HepG2 (cell line): ENCODE measurements around the gene DIRAS1. TPM values are rescaled to one million over a fixed set of nuclear protein-coding genes. Genes with fewer than 3 reads are reported as not detected.

Source experiments
- ATAC-seq: fragments of 200-7000 bp; cut with Tn5 transposase; 3 replicates; pipeline ENCODE4 v1.9.1; 2020; ENCODE audit warnings: mild to moderate bottlenecking, moderate library complexity
- BruUV-seq: library from RNA; stranded (reverse); fragments of 400-500 nt; replicated peaks from 2 replicates; lab custom pipeline; 2021; lab: Mats Ljungman, UMichigan
- CTCF ChIA-PET: fragments of 300-600 bp; formaldehyde crosslinking; extraction: SDS; loops from one replicate; lab custom pipeline; 2021; ENCODE audit warnings: low total read pairs, inconsistent platforms, low intra/inter-chr PET ratio; lab: Yijun Ruan, JAX
- POLR2A ChIA-PET: fragments of 350-600 bp; sonication (Branson Sonifier 250); formaldehyde crosslinking; loops from one replicate; lab custom pipeline; 2020; ENCODE audit warnings: antibody characterized with exemption, inconsistent platforms; lab: Yijun Ruan, JAX
- DNase-seq: peaks from one replicate; pipeline ENCODE4 v3.0.0-alpha.2; 2015; ENCODE audit warnings: low spot score
- FAIRE-seq: peaks from 3 replicates; lab custom pipeline; 2011; peaks lifted over from hg19 to GRCh38; lab: Jason Lieb, UNC
- H2AFZ ChIP-seq: one replicate; pipeline ENCODE4 v1.6.1; 2011; ENCODE audit warnings: low read length, inconsistent platforms
- H3K27ac ChIP-seq: fragments of 300-600 bp; 3 replicates; pipeline ENCODE4 v1.8.0; 2011; ENCODE audit warnings: mixed run types, mild to moderate bottlenecking, mixed read lengths, low read length, inconsistent platforms; ENCODE audit not compliant: insufficient read depth; ENCODE audit errors: extremely low read length
- H3K27me3 ChIP-seq, 2 experiments: fragments of 200-600 bp in 1 of 2; 2 replicates in 1 of 2; 3 replicates in 1 of 2; pipeline versions ENCODE4 v1.6.0 to v1.8.0; 2011; ENCODE audit warnings: low read length in 2 of 2, mild to moderate bottlenecking in 2 of 2, moderate library complexity in 2 of 2, inconsistent platforms in 1 of 2; ENCODE audit not compliant: insufficient read depth in 2 of 2, control insufficient read depth in 1 of 2
- H3K36me3 ChIP-seq, 2 experiments: fragments of 200-600 bp in 1 of 2; replicated peaks in 1 of 2; 2 replicates in 1 of 2; 3 replicates in 1 of 2; pipeline versions ENCODE4 v1.5.1 to v1.8.0; 2011; ENCODE audit warnings: low read length in 2 of 2, inconsistent platforms in 1 of 2; ENCODE audit not compliant: insufficient read depth in 2 of 2, control insufficient read depth in 1 of 2
- H3K4me1 ChIP-seq: 2 replicates; pipeline ENCODE4 v1.5.1; 2012; ENCODE audit warnings: low read length, inconsistent platforms; ENCODE audit not compliant: insufficient read depth
- H3K4me2 ChIP-seq: 2 replicates; pipeline ENCODE4 v1.6.0; 2011; ENCODE audit warnings: low read depth, low read length, inconsistent platforms
- H3K4me3 ChIP-seq, 3 experiments: fragments of 200-600 bp in 1 of 3; sonication (generic), shearing (Covaris generic) in 1 of 3; replicated peaks in 1 of 3; 2 replicates each; pipeline ENCODE4 v1.5.1; 2011 to 2016; ENCODE audit warnings: low read length in 3 of 3, inconsistent platforms in 2 of 3, low read depth in 2 of 3, mild to moderate bottlenecking in 2 of 3, control low read depth in 1 of 3, mixed read lengths in 1 of 3; ENCODE audit not compliant: insufficient read depth in 1 of 3
- H3K79me2 ChIP-seq: one replicate; pipeline ENCODE4 v1.6.1; 2011; ENCODE audit warnings: low read length, inconsistent platforms; ENCODE audit not compliant: insufficient read depth
- H3K9ac ChIP-seq: 2 replicates; pipeline ENCODE4 v1.6.0; 2011; ENCODE audit warnings: mild to moderate bottlenecking, low read depth, low read length, inconsistent platforms; ENCODE audit not compliant: insufficient read depth
- H3K9me3 ChIP-seq: 2 replicates; pipeline ENCODE4 v1.5.1; 2012; ENCODE audit warnings: mild to moderate bottlenecking, low read length
- H4K20me1 ChIP-seq: 2 replicates; pipeline ENCODE4 v1.6.0; 2011; ENCODE audit warnings: inconsistent platforms, mild to moderate bottlenecking, low read length, moderate library complexity; ENCODE audit not compliant: insufficient read depth
- ARNT2 ChIP-seq: sonication (generic); formaldehyde crosslinking; IDR thresholded peaks from 2 replicates; pipeline ENCODE4 v1.8.0; 2022; ENCODE audit warnings: mild to moderate bottlenecking, low read depth, missing genetic modification reagents, moderate library complexity
- BRCA1 ChIP-seq: sonication (generic); formaldehyde crosslinking; IDR thresholded peaks from 2 replicates; pipeline ENCODE4 v1.4.0; 2020; ENCODE audit warnings: missing genetic modification reagents
- CBX2 ChIP-seq, 2 experiments: fragments of 200-600 bp in 1 of 2; sonication (generic); formaldehyde crosslinking in 1 of 2; IDR thresholded peaks; 2 replicates each; pipeline versions ENCODE4 v1.7.0 to v1.8.1; 2018 to 2022; ENCODE audit warnings: low read depth in 2 of 2, low read length in 1 of 2, mild to moderate bottlenecking in 1 of 2, missing genetic modification reagents in 1 of 2
- MZF1 ChIP-seq: sonication (generic); formaldehyde crosslinking; IDR thresholded peaks from 2 replicates; pipeline ENCODE4 v1.8.1; 2023; ENCODE audit warnings: mild to moderate bottlenecking, missing genetic modification reagents, borderline replicate concordance
- NFE2L1 ChIP-seq: sonication (generic); formaldehyde crosslinking; IDR thresholded peaks from 2 replicates; pipeline ENCODE4 v1.4.0; 2020; ENCODE audit warnings: missing genetic modification reagents, mild to moderate bottlenecking, borderline replicate concordance
- SALL2 ChIP-seq: sonication (generic); formaldehyde crosslinking; IDR thresholded peaks from 2 replicates; pipeline ENCODE4 v1.8.1; 2023; ENCODE audit warnings: mild to moderate bottlenecking, missing genetic modification reagents, inconsistent platforms
- SUZ12 ChIP-seq: fragments of 150-350 bp; IDR thresholded peaks from 2 replicates; pipeline ENCODE4 v1.6.1; 2014; ENCODE audit warnings: low read depth, low read length
- TBL1XR1 ChIP-seq: fragments of 150-350 bp; IDR thresholded peaks from 2 replicates; pipeline ENCODE4 v1.6.1; 2014; ENCODE audit warnings: borderline replicate concordance, low read length; ENCODE audit not compliant: partially characterized antibody
- TMF1 ChIP-seq: sonication (generic); formaldehyde crosslinking; IDR thresholded peaks from 2 replicates; pipeline ENCODE4 v1.8.1; 2022; ENCODE audit warnings: low read depth, missing genetic modification reagents
- ZNF124 ChIP-seq: sonication (generic); formaldehyde crosslinking; IDR thresholded peaks from 2 replicates; pipeline ENCODE4 v1.4.0; 2020; ENCODE audit warnings: missing genetic modification reagents
- ZNF766 ChIP-seq: sonication (generic); formaldehyde crosslinking; IDR thresholded peaks from 2 replicates; pipeline ENCODE4 v1.5.0; 2020; ENCODE audit warnings: missing genetic modification reagents, borderline replicate concordance
- ZNF841 ChIP-seq: sonication (generic); formaldehyde crosslinking; IDR thresholded peaks from 2 replicates; pipeline ENCODE4 v1.8.1; 2023; ENCODE audit warnings: missing genetic modification reagents, borderline replicate concordance
- WGBS: methylation state at CpG from one replicate; pipeline ENCODE4 v1.1.6; 2017; ENCODE audit warnings: low lambda C conversion rate; 5-methylcytosine and 5-hydroxymethylcytosine counted together
- in situ Hi-C: cut with HindIII; loops from 2 replicates; pipeline ENCODE4 v1.10.0; 2017; ENCODE audit warnings: low pct_unique_long_range_greater_than_20kb; ENCODE audit not compliant: extremely low pct_ligation_motif_present
- intact Hi-C: fragments of 100-400 bp; cut with micrococcal nuclease; formaldehyde crosslinking; loops from one replicate; pipeline ENCODE4 v1.10.0; 2022; ENCODE audit not compliant: unreplicated experiment
- polyA plus RNA-seq, 8 experiments: library from polyadenylated mRNA; depleted of rRNA in 3 of 8; stranded (reverse) in 7 of 8; unstranded in 1 of 8; fragments of >200 nt; fragmentation: Illumina TruSeq in 4 of 8; extraction: Trizol in 4 of 8; gene quantifications; 2 replicates each; pipeline versions ENCODE4 v1.2.1 to v1.2.3, GENCODE V29; 2011 to 2016; ENCODE audit warnings: low read depth in 4 of 8, missing spikeins in 1 of 8, mixed read lengths in 1 of 8; ENCODE audit not compliant: insufficient read depth in 1 of 8
- total RNA-seq, 5 experiments: library from RNA; depleted of rRNA; stranded (reverse); fragments of >200 nt; fragmentation: Illumina TruSeq; extraction: Trizol; gene quantifications; 2 replicates each; pipeline ENCODE4 v1.2.3, GENCODE V29; 2016; ENCODE audit warnings: low read depth in 1 of 5
- TF ChIP-seq, protein P1 (sequence below): sonication (generic); formaldehyde crosslinking; IDR thresholded peaks from 2 replicates; pipeline ENCODE4 v1.8.0; 2022; ENCODE audit warnings: mild to moderate bottlenecking, missing genetic modification reagents; ENCODE audit not compliant: insufficient replicate concordance
- TF ChIP-seq, protein P2 (sequence below): sonication (generic); formaldehyde crosslinking; IDR thresholded peaks from 2 replicates; pipeline ENCODE4 v1.9.0; 2021; ENCODE audit warnings: missing genetic modification reagents, mild to moderate bottlenecking, borderline replicate concordance
- TF ChIP-seq, protein P3 (sequence below): sonication (generic); formaldehyde crosslinking; IDR thresholded peaks from 2 replicates; pipeline ENCODE4 v1.5.0; 2020; ENCODE audit warnings: mild to moderate bottlenecking, missing genetic modification reagents, borderline replicate concordance
- TF ChIP-seq, protein P4 (sequence below), 2 experiments: fragments of 450-650 bp in 1 of 2; sonication (generic) in 1 of 2; formaldehyde crosslinking; IDR thresholded peaks; 2 replicates each; pipeline versions ENCODE4 v1.5.0 to v1.8.0; 2020 to 2022; ENCODE audit warnings: mild to moderate bottlenecking in 1 of 2, missing genetic modification reagents in 1 of 2

Gene DIRAS1
- total and polyA plus RNA-seq, 2 of the 13 experiments (the other 11 are each of a cell fraction or from before 2014, with no cell fraction given): 0.97 to 1.8 TPM

DNA sequence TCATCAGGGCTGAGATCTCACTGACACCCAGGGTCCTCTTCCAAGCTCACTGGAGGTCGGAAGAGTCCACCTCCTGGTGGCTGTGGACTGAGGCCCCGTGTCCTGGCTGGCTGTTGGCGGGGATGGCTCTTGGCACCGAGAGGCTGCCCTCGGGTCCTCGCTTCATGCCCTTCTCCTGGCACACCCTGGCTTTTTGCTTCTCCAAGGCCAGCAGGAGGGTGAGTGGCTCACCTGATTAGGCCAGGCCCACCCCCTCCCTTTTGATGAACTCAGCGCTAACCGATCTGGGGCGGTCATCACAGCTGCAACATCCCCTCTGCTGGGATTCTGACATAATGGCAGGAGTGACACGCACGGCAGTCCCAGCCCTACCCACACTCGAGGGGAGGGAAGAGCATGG is 14.2 kb upstream of the DIRAS1 start (continued):
- TF ChIP-seq ZNF124 (CRISPR knock-in tag) (no peak), BRCA1 (CRISPR knock-in tag) (no peak), ZNF841 (CRISPR knock-in tag) (no peak), ARNT2 (CRISPR knock-in tag) (no peak), NFE2L1 (CRISPR knock-in tag) (no peak)
- TF ChIP-seq, all 625 proteins: peak for 0

DNA sequence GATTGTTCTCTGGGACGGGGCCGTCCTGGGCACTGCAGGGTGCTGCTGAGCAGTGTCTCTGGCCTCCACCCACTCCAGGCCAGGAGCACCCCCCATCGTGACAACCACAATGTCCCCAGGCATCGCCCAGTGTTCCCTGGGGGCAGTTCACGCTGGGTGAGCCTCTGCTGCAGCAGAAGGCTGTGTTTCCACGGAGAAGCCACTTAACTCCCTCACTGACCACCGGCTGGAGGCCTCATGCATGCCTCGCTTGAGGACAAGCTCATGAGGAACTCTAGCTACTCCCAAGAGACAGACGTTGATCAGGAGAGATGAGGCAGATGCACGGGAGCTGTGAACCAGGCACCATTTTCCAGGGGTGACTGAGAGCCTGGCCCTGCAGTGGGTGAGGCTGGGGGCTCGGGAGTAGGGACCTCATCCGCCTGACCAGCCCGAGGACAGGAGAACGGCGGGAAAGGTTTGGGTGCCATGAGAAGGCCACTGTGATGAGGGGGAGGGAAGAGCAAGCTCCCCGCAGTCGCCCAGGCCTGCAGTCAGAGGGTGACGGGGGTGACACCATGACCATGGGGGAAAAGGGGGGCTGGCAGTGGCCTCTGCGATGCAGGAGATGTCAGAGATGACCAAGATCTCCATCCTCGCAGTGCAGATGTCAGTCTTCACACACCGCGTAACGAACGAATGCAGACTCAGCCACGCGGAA is 13.6 kb upstream of the DIRAS1 start:
- POLR2A ChIA-PET: no interaction called here
- Histone ChIP-seq H3K9ac (no peak overlapping the region), H2AFZ (no peak overlapping the region), H3K4me1 (no peaks in the 10 kb centered on the region; the same call in 1 of the 2 replicates), H3K4me2 (no peak overlapping the region), H3K9me3 (no peaks in the 10 kb centered on the region), H3K79me2 (peaks cover 4% of the 10 kb centered on the region), H3K36me3 (peaks cover 5 to 30% of the 10 kb centered on the region in 2 experiments; a peak in 3 of 5 replicates), H3K4me3 (no peak overlapping the region), H3K27ac (no peak overlapping the region), H3K27me3 (no peaks in the 10 kb centered on the region; a peak in 1 of 5 replicates), H4K20me1 (no peaks in the 10 kb centered on the region)
- FAIRE-seq (no peak), DNase-seq (no peak), ATAC-seq (no peak)
- WGBS: 93% methylated on average over 22 of the region's 26 CpGs
- in situ Hi-C loops: no loop called here
- BruUV-seq: no TSS peak
- CTCF ChIA-PET: no interaction called here
- intact Hi-C loops: no loop called here
- TF ChIP-seq, protein P1, sequence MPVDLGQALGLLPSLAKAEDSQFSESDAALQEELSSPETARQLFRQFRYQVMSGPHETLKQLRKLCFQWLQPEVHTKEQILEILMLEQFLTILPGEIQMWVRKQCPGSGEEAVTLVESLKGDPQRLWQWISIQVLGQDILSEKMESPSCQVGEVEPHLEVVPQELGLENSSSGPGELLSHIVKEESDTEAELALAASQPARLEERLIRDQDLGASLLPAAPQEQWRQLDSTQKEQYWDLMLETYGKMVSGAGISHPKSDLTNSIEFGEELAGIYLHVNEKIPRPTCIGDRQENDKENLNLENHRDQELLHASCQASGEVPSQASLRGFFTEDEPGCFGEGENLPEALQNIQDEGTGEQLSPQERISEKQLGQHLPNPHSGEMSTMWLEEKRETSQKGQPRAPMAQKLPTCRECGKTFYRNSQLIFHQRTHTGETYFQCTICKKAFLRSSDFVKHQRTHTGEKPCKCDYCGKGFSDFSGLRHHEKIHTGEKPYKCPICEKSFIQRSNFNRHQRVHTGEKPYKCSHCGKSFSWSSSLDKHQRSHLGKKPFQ (CRISPR knock-in tag): no peak
- TF ChIP-seq TMF1 (CRISPR knock-in tag) (no peak), ARNT2 (CRISPR knock-in tag) (no peak), MZF1 (CRISPR knock-in tag) (no peak), TBL1XR1 (no peak), ZNF766 (CRISPR knock-in tag) (no peak), SUZ12 (no peak), SALL2 (CRISPR knock-in tag) (no peak), CBX2 (IDR thresholded peaks at IDR 0.05; ENCODE audit: low read depth, low read length) (no peak), CBX2 (CRISPR knock-in tag; IDR thresholded peaks at IDR 0.05; ENCODE audit: low read depth) (no peak)
- TF ChIP-seq, protein P2, sequence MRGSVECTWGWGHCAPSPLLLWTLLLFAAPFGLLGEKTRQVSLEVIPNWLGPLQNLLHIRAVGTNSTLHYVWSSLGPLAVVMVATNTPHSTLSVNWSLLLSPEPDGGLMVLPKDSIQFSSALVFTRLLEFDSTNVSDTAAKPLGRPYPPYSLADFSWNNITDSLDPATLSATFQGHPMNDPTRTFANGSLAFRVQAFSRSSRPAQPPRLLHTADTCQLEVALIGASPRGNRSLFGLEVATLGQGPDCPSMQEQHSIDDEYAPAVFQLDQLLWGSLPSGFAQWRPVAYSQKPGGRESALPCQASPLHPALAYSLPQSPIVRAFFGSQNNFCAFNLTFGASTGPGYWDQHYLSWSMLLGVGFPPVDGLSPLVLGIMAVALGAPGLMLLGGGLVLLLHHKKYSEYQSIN (CRISPR knock-in tag): no peak
- TF ChIP-seq, protein P3, sequence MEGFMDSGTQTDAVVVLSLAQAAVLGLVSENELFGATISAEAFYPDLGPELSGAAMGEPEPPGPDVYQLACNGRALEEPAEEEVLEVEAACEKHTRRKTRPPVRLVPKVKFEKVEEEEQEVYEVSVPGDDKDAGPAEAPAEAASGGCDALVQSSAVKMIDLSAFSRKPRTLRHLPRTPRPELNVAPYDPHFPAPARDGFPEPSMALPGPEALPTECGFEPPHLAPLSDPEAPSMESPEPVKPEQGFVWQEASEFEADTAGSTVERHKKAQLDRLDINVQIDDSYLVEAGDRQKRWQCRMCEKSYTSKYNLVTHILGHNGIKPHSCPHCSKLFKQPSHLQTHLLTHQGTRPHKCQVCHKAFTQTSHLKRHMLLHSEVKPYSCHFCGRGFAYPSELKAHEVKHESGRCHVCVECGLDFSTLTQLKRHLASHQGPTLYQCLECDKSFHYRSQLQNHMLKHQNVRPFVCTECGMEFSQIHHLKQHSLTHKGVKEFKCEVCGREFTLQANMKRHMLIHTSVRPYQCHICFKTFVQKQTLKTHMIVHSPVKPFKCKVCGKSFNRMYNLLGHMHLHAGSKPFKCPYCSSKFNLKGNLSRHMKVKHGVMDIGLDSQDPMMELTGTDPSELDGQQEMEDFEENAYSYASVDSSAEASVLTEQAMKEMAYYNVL: no peak
- TF ChIP-seq, protein P4, sequence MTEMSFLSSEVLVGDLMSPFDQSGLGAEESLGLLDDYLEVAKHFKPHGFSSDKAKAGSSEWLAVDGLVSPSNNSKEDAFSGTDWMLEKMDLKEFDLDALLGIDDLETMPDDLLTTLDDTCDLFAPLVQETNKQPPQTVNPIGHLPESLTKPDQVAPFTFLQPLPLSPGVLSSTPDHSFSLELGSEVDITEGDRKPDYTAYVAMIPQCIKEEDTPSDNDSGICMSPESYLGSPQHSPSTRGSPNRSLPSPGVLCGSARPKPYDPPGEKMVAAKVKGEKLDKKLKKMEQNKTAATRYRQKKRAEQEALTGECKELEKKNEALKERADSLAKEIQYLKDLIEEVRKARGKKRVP (CRISPR knock-in tag; IDR thresholded peaks at IDR 0.05): no peak
